GM18507 (cell line): ENCODE results near the gene MPPED2.

Source experiments
- DNase-seq: peaks from one replicate; pipeline ENCODE4 v3.0.0; 2011; ENCODE audit warnings: low read depth; ENCODE audit not compliant: insufficient read length; ENCODE audit errors: extremely low spot score
- FAIRE-seq: peaks from 2 replicates; lab custom pipeline; 2011; peaks lifted over from hg19 to GRCh38; lab: Jason Lieb, UNC

The MPPED2 gene

DNA sequence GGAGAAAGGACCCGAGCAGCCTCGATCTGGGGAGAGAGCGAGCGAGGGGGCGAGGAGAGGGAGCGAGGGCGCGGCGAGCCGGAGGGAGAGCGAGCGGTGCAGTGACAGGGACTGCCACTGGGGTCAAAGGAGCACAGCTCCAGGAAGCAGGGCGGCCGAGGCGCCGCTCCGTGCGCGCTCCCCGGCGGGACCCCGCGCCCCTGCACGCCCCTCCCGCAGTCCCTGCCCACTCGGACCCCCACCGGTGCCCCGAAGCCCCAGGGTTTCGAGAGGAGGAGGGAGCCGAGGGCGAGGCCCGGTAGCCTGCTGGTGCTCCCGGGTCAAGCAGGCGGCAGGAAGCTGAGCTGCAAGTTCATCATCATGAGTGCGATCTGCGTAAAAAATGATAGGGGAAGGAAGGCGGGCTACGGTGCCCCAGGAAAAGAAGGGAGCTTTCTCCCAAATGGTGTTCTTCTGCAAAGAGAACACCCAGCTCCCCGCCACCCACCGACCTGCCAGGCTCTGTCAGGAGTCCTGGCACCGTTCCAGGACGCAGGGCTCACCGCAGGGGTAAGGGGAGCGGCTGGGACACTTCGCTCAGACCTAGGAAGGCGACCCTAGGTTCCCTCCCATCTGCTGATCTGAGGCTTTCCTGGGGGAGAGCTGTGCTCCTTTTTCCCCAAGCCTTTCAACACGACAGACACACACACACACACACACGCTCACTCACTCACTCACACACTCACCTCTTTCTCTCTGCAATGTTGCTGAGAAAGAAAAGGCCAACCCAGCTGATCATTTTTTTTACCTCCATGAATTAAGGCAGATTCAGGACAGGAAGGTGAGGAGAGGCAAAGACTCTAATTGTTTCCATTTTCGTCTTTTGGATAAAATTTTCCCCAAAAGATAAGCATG lies at the start of gene MPPED2:
Gene MPPED2, minus strand, starts transcription at position 103 of the 894 bp plus-strand sequence. CDS start 5,980 bp downstream, outside the sequence.
- DNase-seq (peak; percentile 18), FAIRE-seq (no peak)

DNA sequence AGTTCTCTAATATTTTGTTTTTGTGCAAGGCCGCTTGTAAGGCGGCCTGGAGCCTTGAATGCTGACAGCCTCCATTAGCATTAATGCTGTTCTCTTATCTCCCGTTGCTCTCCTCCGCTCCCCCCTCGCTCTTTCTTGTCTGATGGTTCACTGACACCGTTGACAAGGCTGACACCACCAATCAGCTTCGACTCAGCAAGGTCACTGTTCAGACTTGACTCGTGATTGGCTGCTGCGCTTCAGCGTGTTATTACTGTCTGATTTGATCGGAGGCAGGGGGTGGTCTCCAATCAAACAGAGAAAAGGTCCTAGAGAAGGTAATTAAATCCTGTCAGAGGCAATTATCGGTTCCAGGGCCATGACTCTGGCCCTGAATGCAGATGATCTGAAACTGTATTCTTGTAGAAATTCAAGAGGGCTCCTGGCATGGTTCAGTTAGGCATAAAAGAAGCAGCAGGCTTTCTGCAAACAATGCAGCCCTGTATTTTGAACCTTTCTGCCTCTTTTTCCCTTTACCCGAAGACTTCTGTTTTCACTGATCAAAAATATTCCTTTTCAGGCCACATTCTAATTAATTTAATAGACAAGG lies 49.3 kb upstream of the MPPED2 start:
- no peak for DNase-seq

GRCh38 chr11:30631148-30631547 lies 45.0 kb upstream of the MPPED2 start:
- DNase-seq = no peak

More for the DNA sequence above, 49.3 kb upstream of the MPPED2 start:
- FAIRE-seq = no peak

GRCh38 chr11:30619767-30620166 lies 33.6 kb upstream of the MPPED2 start:
- DNase-seq = no peak
- FAIRE-seq = no peak

More at GRCh38 chr11:30631148-30631547, 45.0 kb upstream of the MPPED2 start:
- FAIRE-seq = no peak

DNA sequence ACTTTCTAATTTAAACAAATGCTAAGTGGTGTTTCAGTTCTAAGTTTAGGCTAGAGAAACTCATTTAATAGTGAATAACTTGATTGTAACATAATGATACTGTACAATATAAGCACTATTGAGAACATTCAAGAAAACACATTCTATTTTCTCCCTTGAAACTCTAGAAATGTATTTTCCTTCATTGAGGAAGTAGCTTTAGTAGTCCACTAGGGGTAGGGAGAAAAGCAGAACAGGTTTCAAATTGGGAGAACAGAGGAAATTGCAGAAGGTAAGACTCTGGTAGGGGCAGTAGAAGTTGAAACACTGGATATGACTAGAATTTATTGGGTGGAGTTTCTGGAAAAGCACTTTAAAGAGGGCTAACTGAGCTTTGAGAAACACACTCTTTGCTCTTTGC lies 31.6 kb upstream of the MPPED2 start:
- no peak for FAIRE-seq

DNA sequence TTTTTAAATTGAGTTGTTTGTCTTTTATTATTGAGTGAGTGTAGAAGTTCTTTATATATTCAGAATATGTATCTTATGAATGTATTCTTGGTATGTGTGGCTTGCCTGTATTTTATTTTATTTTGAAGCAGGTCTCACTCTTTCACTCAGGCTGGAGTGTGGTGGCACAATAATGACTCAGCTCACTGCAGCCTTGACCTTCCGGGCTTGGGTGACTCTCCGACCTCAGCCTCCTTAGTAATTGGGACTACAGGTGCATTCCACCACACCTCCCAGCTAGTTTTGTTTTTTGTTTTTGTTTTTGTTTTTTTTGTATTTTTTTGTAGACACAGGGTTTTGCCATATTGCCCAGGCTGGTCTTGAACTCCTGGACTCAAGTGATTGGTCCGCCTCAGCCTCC lies 24.5 kb upstream of the MPPED2 start:
- DNase-seq (no peak), FAIRE-seq (no peak)

More for the DNA sequence above, 31.6 kb upstream of the MPPED2 start:
- no peak for DNase-seq

GRCh38 chr11:30608534-30608933 lies 22.4 kb upstream of the MPPED2 start:
- DNase-seq (no peak), FAIRE-seq (no peak)

DNA sequence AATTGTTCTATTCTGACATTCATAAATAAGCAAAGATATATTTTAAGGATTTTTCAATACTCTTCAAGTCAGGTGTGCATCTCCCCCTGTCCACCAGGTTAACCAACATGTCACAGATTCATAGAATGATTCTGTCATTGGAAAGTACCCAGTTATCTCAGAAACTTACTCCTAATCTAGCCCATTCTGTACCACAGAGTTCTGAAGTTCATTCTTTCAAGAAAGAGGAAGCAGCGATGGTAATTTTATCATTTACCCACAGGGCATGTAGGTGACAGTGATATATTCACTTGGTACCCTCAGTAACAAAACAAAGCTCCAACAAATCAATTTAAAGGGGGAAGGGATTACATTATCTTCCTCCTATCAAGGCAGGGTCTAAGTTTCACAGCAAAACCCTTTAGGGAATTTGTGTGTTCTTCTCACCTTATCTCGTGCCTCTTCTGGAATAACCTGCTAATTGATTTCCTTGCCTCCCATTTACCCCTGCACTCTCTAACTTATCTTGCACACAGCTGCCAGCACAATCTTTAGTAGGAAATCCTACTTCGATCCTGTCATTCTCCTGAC lies 19.0 kb upstream of the MPPED2 start:
- FAIRE-seq (no peak), DNase-seq (no peak)

DNA sequence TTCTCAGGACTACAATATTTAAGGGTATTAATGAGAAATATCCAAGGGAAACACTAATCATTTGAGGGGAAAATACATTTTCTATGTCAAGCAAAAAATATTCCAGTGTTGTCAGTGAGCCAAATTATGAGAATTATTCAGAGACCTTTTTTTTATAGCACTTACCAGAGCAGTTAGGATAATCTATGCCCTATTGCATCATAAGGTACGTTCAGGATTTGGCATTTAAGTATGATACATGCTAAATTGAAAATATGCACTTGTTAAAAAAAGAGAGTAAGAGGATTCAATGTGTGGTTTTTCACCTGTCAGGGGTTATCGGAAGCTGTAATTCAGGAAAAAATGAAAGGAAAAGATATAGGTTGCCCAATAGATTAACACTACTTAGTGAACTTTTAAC lies 17.2 kb upstream of the MPPED2 start:
- FAIRE-seq (no peak), DNase-seq (no peak)

- FAIRE-seq (no peak), DNase-seq (no peak)
These were observed 10.7 kb upstream of the MPPED2 start for GRCh38 chr11:30596832-30597231.

GRCh38 chr11:30595934-30596333 lies 9.8 kb upstream of the MPPED2 start:
- FAIRE-seq (no peak), DNase-seq (no peak)

GRCh38 chr11:30594646-30595411 lies 8.7 kb upstream of the MPPED2 start:
- no peak for DNase-seq
- FAIRE-seq = no peak

GRCh38 chr11:30587269-30587812 lies 1.2 kb upstream of the MPPED2 start:
- FAIRE-seq (no peak), DNase-seq (no peak)

- DNase-seq (no peak), FAIRE-seq (no peak)
These were observed 282 bp downstream of the MPPED2 start for GRCh38 chr11:30585892-30586250.

GRCh38 chr11:30585125-30585891 lies 845 bp downstream of the MPPED2 start:
- no peak for DNase-seq
- FAIRE-seq = no peak

GRCh38 chr11:30583476-30584280 lies 2.5 kb downstream of the MPPED2 start:
- DNase-seq = no peak
- no peak for FAIRE-seq

DNA sequence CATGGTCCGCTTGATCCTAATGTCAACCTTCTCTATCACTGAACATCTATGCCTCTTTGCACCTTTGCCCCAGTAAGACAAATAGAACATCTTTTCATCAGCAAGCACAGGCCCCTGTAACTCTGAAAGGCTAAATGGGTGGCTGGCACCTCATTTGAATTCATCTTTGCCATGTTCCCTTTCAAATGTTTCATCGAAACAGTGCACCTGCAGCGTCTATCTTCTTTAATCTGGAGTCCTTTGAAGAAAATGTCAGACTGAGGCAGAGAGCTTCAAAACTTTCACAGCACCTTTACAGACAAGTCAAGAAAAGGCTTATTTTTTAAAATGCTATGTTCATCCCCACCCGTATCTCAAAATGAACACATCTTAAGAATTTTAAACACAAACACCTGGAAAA lies 3.4 kb downstream of the MPPED2 start:
- FAIRE-seq (no peak), DNase-seq (no peak)

DNA sequence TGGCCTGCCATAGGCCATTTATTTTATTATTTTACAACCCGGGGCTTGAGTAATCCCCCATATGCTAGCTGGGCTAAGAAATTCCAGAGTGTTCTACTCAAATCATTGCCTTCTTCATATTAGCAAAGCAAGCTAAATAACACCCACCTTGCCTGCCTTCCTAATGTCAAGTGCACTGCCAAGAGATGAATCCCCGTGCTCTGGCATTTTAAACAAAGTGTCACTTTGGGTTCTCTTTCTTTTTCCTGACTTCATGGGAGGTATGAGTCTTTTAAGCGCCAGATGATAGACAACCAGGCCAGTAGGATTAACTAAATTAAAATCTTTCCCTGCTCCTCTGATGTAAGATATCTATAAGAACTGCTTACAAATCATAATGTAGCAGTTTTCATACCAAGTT lies 4.5 kb downstream of the MPPED2 start:
- FAIRE-seq (no peak), DNase-seq (no peak)
